GM12878 (cell line): Measurements from ENCODE around the gene ECPAS. TPM values are rescaled to one million over a fixed set of nuclear protein-coding genes. Genes with fewer than 3 reads are reported as not detected.

Source experiments
- ATAC-seq: fragments of 200-7000 bp; cut with Tn5 transposase; 3 replicates; pipeline ENCODE4 v1.9.1; 2020; ENCODE audit warnings: mild to moderate bottlenecking, moderate library complexity
- BruUV-seq: library from RNA; stranded (reverse); fragments of 400-500 nt; replicated peaks from 2 replicates; lab custom pipeline; 2021; lab: Mats Ljungman, UMichigan
- CTCF ChIA-PET: fragments of 300-600 bp; sonication (Branson Sonifier 250); formaldehyde crosslinking; extraction: SDS; loops from one replicate; lab custom pipeline; 2021; ENCODE audit warnings: inconsistent platforms; lab: Yijun Ruan, JAX
- POLR2A ChIA-PET: fragments of 350-600 bp; formaldehyde crosslinking; extraction: SDS; loops from one replicate; lab custom pipeline; 2021; ENCODE audit warnings: inconsistent platforms; lab: Charles Lee
- RAD21 ChIA-PET: fragments of 300-600 bp; sonication (Branson Sonifier 250); formaldehyde crosslinking; loops from one replicate; lab custom pipeline; 2023; ENCODE audit warnings: antibody characterized with exemption; ENCODE audit not compliant: unreplicated experiment; lab: Charles Lee
- SMC1A ChIA-PET: fragments of 300-600 bp; sonication (Branson Sonifier 250); formaldehyde crosslinking; loops from one replicate; lab custom pipeline; 2023; ENCODE audit not compliant: unreplicated experiment, uncharacterized antibody; lab: Charles Lee
- DNase-seq: peaks from one replicate; pipeline ENCODE4 v3.0.0-alpha.2; 2011; ENCODE audit warnings: low read depth, low spot score
- FAIRE-seq: peaks from 3 replicates; lab custom pipeline; 2011; peaks lifted over from hg19 to GRCh38; lab: Jason Lieb, UNC
- H2AFZ ChIP-seq: 2 replicates; pipeline ENCODE4 v1.6.0; 2011; ENCODE audit warnings: low read depth, low read length, control low read depth; ENCODE audit not compliant: control insufficient read depth
- H3K27ac ChIP-seq: 2 replicates; pipeline ENCODE4 v1.5.1; 2011; ENCODE audit warnings: control low read depth; ENCODE audit not compliant: control insufficient read depth, insufficient read depth
- H3K27me3 ChIP-seq, 2 experiments: replicated peaks in 1 of 2; 2 replicates each; pipeline versions ENCODE4 v1.6.0 to v1.6.1; 2011; ENCODE audit warnings: low read length in 1 of 2; ENCODE audit not compliant: control insufficient read depth in 2 of 2, insufficient read depth in 2 of 2
- H3K36me3 ChIP-seq, 2 experiments: 2 replicates each; pipeline ENCODE4 v1.5.1; 2011; ENCODE audit warnings: low read length in 1 of 2; ENCODE audit not compliant: control insufficient read depth in 2 of 2, insufficient read depth in 2 of 2
- H3K4me1 ChIP-seq: 2 replicates; pipeline ENCODE4 v1.6.1; 2011; ENCODE audit warnings: mild to moderate bottlenecking, low read length, moderate library complexity, mixed read lengths; ENCODE audit not compliant: control insufficient read depth, insufficient read depth
- H3K4me2 ChIP-seq: 2 replicates; pipeline ENCODE4 v1.6.0; 2011; ENCODE audit warnings: control low read depth; ENCODE audit not compliant: control insufficient read depth, insufficient read depth
- H3K4me3 ChIP-seq: fragments of 200-600 bp; sonication (generic); 2 replicates; pipeline ENCODE4 v1.5.1; 2016
- H3K79me2 ChIP-seq: 2 replicates; pipeline ENCODE4 v1.6.0; 2011; ENCODE audit warnings: low read length; ENCODE audit not compliant: control insufficient read depth, insufficient read depth
- H3K9ac ChIP-seq: 2 replicates; pipeline ENCODE4 v1.8.0; 2011; ENCODE audit warnings: low read length, control low read depth, mixed read lengths; ENCODE audit not compliant: control insufficient read depth, insufficient read depth
- H3K9me3 ChIP-seq: replicated peaks from 3 replicates; pipeline ENCODE4 v1.5.1; 2011; ENCODE audit warnings: mild to moderate bottlenecking, low read length; ENCODE audit not compliant: control insufficient read depth, insufficient read depth
- H4K20me1 ChIP-seq: 2 replicates; pipeline ENCODE4 v1.6.0; 2011; ENCODE audit not compliant: control insufficient read depth, insufficient read depth
- CEBPB ChIP-seq, 2 experiments: fragments of 150-350 bp in 1 of 2; IDR thresholded peaks; 2 replicates each; pipeline ENCODE4 v1.6.1; 2012 to 2014; ENCODE audit warnings: low read depth in 2 of 2, low read length in 2 of 2, borderline replicate concordance in 1 of 2, inconsistent platforms in 1 of 2
- CUX1 ChIP-seq: IDR thresholded peaks from 2 replicates; pipeline ENCODE4 v1.6.1; 2012; ENCODE audit warnings: improper control_type of control experiment, low read depth, low read length; ENCODE audit not compliant: insufficient replicate concordance
- EGR1 ChIP-seq, 2 experiments: IDR thresholded peaks; 1 replicate in 1 of 2; 2 replicates in 1 of 2; pipeline ENCODE4 v1.6.1; 2011 to 2012; ENCODE audit warnings: low read depth in 2 of 2, low read length in 2 of 2, borderline replicate concordance in 1 of 2, mild to moderate bottlenecking in 1 of 2, moderate library complexity in 1 of 2
- FOS ChIP-seq: IDR thresholded peaks from 3 replicates; pipeline ENCODE4 v1.6.1; 2011; ENCODE audit warnings: borderline replicate concordance; ENCODE audit not compliant: insufficient read length; ENCODE audit errors: extremely low read depth
- GABPA ChIP-seq: IDR thresholded peaks from 2 replicates; pipeline ENCODE4 v1.6.1; 2014; ENCODE audit warnings: antibody characterized with exemption, low read depth, mild to moderate bottlenecking, inconsistent platforms
- JUND ChIP-seq: IDR thresholded peaks from 2 replicates; pipeline ENCODE4 v1.6.1; 2012; ENCODE audit warnings: low read depth, mild to moderate bottlenecking, low read length, improper control_type of control experiment, moderate library complexity
- KAT2A ChIP-seq: conservative IDR thresholded peaks from 2 replicates; pipeline ENCODE4 v1.6.1; 2011; ENCODE audit warnings: low read depth, low read length; ENCODE audit not compliant: control insufficient read depth
- PRDM15 ChIP-seq: fragments of 450-650 bp; formaldehyde crosslinking; IDR thresholded peaks from 2 replicates; pipeline ENCODE4 v1.4.0; 2020; ENCODE audit warnings: mild to moderate bottlenecking, moderate library complexity
- ZBTB11 ChIP-seq: fragments of 450-650 bp; formaldehyde crosslinking; IDR thresholded peaks from 2 replicates; pipeline ENCODE4 v1.5.0; 2022; ENCODE audit warnings: mild to moderate bottlenecking, missing genetic modification characterization
- ZNF24 ChIP-seq: fragments of 450-650 bp; IDR thresholded peaks from 2 replicates; pipeline ENCODE4 v1.6.1; 2017; ENCODE audit warnings: antibody characterized with exemption, mild to moderate bottlenecking
- ZNF274 ChIP-seq: IDR thresholded peaks from one replicate; pipeline ENCODE4 v1.8.0; 2011; ENCODE audit not compliant: insufficient read length, insufficient read depth
- ZZZ3 ChIP-seq: IDR thresholded peaks from 2 replicates; pipeline ENCODE4 v1.6.1; 2011; ENCODE audit warnings: low read depth; ENCODE audit not compliant: control insufficient read depth, insufficient read length
- in situ Hi-C: fragments of 300-500 bp; cut with MboI; formaldehyde crosslinking; loops from 9 replicates; pipeline ENCODE4 v1.14.3; 2018; ENCODE audit warnings: mixed read lengths
- intact Hi-C: fragments of 100-400 bp; cut with micrococcal nuclease; formaldehyde crosslinking; loops from one replicate; pipeline ENCODE4 v1.14.2; 2022; ENCODE audit not compliant: unreplicated experiment
- polyA plus RNA-seq, 11 experiments: library from polyadenylated mRNA; depleted of rRNA in 4 of 11; unstranded in 6 of 11; stranded (reverse) in 5 of 11; fragments of >200 nt; fragmentation: Nextera tagmentation in 4 of 11; fragmentation: Illumina TruSeq in 1 of 11; extraction: Ambion mirVana in 4 of 11; extraction: Trizol in 1 of 11; gene quantifications; 1 replicate in 1 of 11; 2 replicates in 10 of 11; pipeline versions ENCODE4 v1.2.1 to v1.2.3, GENCODE V29; 2011 to 2016; ENCODE audit warnings: inconsistent platforms in 2 of 11, missing spikeins in 2 of 11, low read depth in 1 of 11
- total RNA-seq, 4 experiments: library from RNA; depleted of rRNA in 3 of 4; stranded (reverse); fragments of >200 nt in 3 of 4; fragmentation: Illumina TruSeq in 1 of 4; extraction: Trizol in 1 of 4; gene quantifications; 2 replicates each; pipeline versions ENCODE4 v1.2.1 to v1.2.3, GENCODE V29; 2013 to 2021

The ECPAS gene
- total and polyA plus RNA-seq, 10 of the 15 experiments (the other 5 are each of a cell fraction or from before 2014, with no cell fraction given) = 11.2 to 69.8 (median 50.1) TPM

DNA sequence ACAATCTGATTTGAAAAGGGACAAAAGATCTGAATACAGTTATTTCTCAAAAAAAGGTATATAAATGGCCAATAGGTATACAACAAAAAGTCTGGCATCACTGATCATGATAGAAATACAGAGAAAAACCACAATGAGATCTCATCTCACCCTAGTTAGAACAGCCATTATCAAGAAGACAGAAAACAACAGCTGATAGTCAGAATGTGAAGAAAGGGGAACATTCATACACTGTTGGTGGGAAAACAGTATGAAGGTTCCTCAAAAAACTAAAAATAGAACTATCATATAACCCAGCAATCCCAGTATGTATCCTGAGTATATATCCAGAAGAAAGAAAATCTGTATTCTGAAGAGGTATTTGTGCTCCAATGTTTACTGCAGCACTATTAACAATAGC is 78.5 kb downstream of the ECPAS start:
- peaks cover 4 to 48% of the 10 kb centered on the region in 2 experiments for H3K36me3 ChIP-seq

More for the DNA sequence above, 78.5 kb downstream of the ECPAS start:
- no peaks in the 10 kb centered on the region for H4K20me1 ChIP-seq
- RAD21 ChIA-PET = interaction anchor here (1.2 kb wide), 1 partner anchor 53 kb away, joined by 3 read pairs; no protein-coding TSS in a partner anchor
- intact Hi-C loops = no loop called here
- DNase-seq = no peak
- no peak overlapping the region for H2AFZ ChIP-seq
- H3K4me3 ChIP-seq = no peak overlapping the region
- in situ Hi-C loops = no loop called here
- no peak overlapping the region for H3K4me2 ChIP-seq
- peaks cover 12% of the 10 kb centered on the region for H3K9me3 ChIP-seq
- TF ChIP-seq CEBPB (IDR thresholded peaks at IDR 0.05; ENCODE audit: borderline replicate concordance in 1 of 2, low read depth in 2 of 2, low read length in 2 of 2) = no peak
- TF ChIP-seq ZNF274 = no peak
- TF ChIP-seq JUND = no peak
- no peak for TF ChIP-seq PRDM15
- no peak for TF ChIP-seq ZZZ3
- TF ChIP-seq ZNF24 = no peak
- TF ChIP-seq GABPA = no peak
- no peak for TF ChIP-seq FOS
- no peak for TF ChIP-seq CUX1
- no peak for TF ChIP-seq EGR1 (IDR thresholded peaks at IDR 0.05; ENCODE audit: borderline replicate concordance in 1 of 2, low read depth in 2 of 2, low read length in 2 of 2)
- TF ChIP-seq KAT2A = no peak
- TF ChIP-seq ZBTB11 = no peak
- H3K79me2 ChIP-seq = no peaks in the 10 kb centered on the region
- FAIRE-seq = no peak
- SMC1A ChIA-PET = no interaction called here
- BruUV-seq = no TSS peak
- H3K4me1 ChIP-seq = no peaks in the 10 kb centered on the region
- ATAC-seq = no peak
- CTCF ChIA-PET = no interaction called here
- H3K27me3 ChIP-seq = no peaks in the 10 kb centered on the region
- POLR2A ChIA-PET = no interaction called here
- no peak overlapping the region for H3K9ac ChIP-seq
- H3K27ac ChIP-seq = no peak overlapping the region
